ENCODE data around the gene ARHGEF7.

Gene ARHGEF7

GRCh38 chr13:111140562-111141105, 25.5 kb downstream of the ARHGEF7 start:
- DNase-seq, result no peak

GRCh38 chr13:111142472-111142871, 27.4 kb downstream of the ARHGEF7 start:
- DNase-seq, result no peak

GRCh38 chr13:111143865-111144540, 28.9 kb downstream of the ARHGEF7 start:
- no peak for DNase-seq

- no peak for DNase-seq
Measured at GRCh38 chr13:111145071-111145470, 30.0 kb downstream of the ARHGEF7 start.

- no peak for DNase-seq
Measured at GRCh38 chr13:111145506-111145905, 30.4 kb downstream of the ARHGEF7 start.

GRCh38 chr13:111152844-111153243, 37.7 kb downstream of the ARHGEF7 start:
- peak; percentile 29 for DNase-seq

- DNase-seq, result peak; percentile 96
Measured at GRCh38 chr13:111153279-111153976, 38.3 kb downstream of the ARHGEF7 start.

- peak; percentile 67 for DNase-seq
Measured at GRCh38 chr13:111153977-111154332, 38.8 kb downstream of the ARHGEF7 start.

GRCh38 chr13:111156421-111156820, 41.3 kb downstream of the ARHGEF7 start:
- DNase-seq, result no peak

GRCh38 chr13:111158136-111158805, 43.2 kb downstream of the ARHGEF7 start:
- no peak for DNase-seq

- DNase-seq, result no peak
Measured at GRCh38 chr13:111159362-111160320, 44.5 kb downstream of the ARHGEF7 start.

- no peak for DNase-seq
Measured at GRCh38 chr13:111160648-111161047, 45.5 kb downstream of the ARHGEF7 start.

- DNase-seq, result no peak
Measured at GRCh38 chr13:111161601-111162600, 46.8 kb downstream of the ARHGEF7 start.

GRCh38 chr13:111165241-111166010, 50.3 kb downstream of the ARHGEF7 start:
- DNase-seq, result peak; percentile 52

- DNase-seq, result peak; percentile 82
Measured at GRCh38 chr13:111166882-111167675, 52.0 kb downstream of the ARHGEF7 start.

GRCh38 chr13:111168107-111168506, 53.0 kb downstream of the ARHGEF7 start:
- no peak for DNase-seq

GRCh38 chr13:111171112-111171511, 56.0 kb downstream of the ARHGEF7 start:
- no peak for DNase-seq

GRCh38 chr13:111171629-111172028, 56.5 kb downstream of the ARHGEF7 start:
- DNase-seq, result no peak

GRCh38 chr13:111174377-111175114, 59.4 kb downstream of the ARHGEF7 start:
- no peak for DNase-seq

Measured in hematopoietic multipotent progenitor cell treated with erythropoietin and hydrocortisone succinate and interleukin-3 and kit ligand, for 4 days (in vitro differentiated cells).